Transverse colon (tissue), 4 donors: ENCODE results near the gene PGLYRP4.

ENCODE experiments used
- EP300 ChIP-seq: sonication (generic); formaldehyde crosslinking; IDR thresholded peaks from one replicate; pipeline ENCODE4 v1.6.1; 2017; ENCODE audit warnings: antibody characterized with exemption, low read depth
- POLR2AphosphoS5 ChIP-seq, 3 donors: sonication (generic); formaldehyde crosslinking; IDR thresholded peaks; one replicate each; pipeline ENCODE4 v1.6.1; 2016; ENCODE audit warnings: antibody characterized with exemption in 3 of 3
- TF ChIP-seq, protein P1 (sequence below), 5 experiments: fragments of 200-600 bp in 3 of 5; fragments of 450-650 bp in 2 of 5; sonication (generic) in 3 of 5; IDR thresholded peaks; 1 replicate in 2 of 5; 2 replicates in 3 of 5; pipeline ENCODE4 v1.5.1; 2016 to 2017; ENCODE audit warnings: antibody characterized with exemption in 5 of 5, inconsistent platforms in 3 of 5, mild to moderate bottlenecking in 2 of 5, moderate library complexity in 1 of 5

DNA sequence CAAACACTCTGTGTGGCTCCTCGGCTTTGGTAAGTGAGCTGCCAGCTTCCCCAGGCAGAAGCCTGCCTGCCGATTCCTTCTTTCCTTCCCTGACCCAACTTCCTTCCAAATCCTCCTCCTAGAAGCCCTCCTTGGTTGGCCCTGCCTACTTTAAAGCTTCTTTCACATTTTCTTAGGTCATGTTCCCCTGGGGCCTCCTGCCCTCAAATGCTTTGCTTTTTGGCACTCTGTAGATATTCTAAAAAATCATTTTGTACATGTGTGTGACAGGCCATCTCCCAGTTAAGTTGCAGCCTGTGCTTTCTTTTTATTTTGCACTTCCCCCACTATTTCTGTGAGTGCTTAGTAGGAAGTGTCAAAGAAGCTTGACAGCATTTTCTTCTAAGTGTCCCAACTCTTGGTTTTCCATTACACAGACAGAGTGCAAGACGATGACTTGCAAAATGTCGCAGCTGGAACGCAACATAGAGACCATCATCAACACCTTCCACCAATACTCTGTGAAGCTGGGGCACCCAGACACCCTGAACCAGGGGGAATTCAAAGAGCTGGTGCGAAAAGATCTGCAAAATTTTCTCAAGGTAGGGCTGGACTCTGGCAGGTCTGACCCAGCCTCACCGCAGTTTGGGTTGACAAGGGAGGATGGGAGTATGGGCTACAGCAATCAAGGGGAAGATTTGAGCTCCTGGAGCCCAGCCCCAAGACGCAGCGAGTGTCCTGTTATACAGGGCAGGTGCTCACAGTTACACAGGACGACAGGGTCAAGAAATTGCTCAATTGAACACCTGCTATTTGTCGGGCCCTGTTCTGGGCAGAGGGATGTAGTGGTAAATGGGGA is 9.4 kb upstream of the PGLYRP4 start, which contains the start of gene S100A9:
- TF ChIP-seq, protein P1, sequence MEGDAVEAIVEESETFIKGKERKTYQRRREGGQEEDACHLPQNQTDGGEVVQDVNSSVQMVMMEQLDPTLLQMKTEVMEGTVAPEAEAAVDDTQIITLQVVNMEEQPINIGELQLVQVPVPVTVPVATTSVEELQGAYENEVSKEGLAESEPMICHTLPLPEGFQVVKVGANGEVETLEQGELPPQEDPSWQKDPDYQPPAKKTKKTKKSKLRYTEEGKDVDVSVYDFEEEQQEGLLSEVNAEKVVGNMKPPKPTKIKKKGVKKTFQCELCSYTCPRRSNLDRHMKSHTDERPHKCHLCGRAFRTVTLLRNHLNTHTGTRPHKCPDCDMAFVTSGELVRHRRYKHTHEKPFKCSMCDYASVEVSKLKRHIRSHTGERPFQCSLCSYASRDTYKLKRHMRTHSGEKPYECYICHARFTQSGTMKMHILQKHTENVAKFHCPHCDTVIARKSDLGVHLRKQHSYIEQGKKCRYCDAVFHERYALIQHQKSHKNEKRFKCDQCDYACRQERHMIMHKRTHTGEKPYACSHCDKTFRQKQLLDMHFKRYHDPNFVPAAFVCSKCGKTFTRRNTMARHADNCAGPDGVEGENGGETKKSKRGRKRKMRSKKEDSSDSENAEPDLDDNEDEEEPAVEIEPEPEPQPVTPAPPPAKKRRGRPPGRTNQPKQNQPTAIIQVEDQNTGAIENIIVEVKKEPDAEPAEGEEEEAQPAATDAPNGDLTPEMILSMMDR (IDR thresholded peaks at IDR 0.05): no peak
- TF ChIP-seq POLR2AphosphoS5 (IDR thresholded peaks at IDR 0.05) (no peak), EP300 (no peak)
